H1 (cell line): Measurements from ENCODE around the gene TIAM2. TPM values are rescaled to one million over a fixed set of nuclear protein-coding genes. Genes with fewer than 3 reads are reported as not detected.

Source experiments
- CTCF ChIA-PET: fragments of 300-600 bp; sonication (Branson Sonifier 250); formaldehyde crosslinking; loops from one replicate; lab custom pipeline; 2021; ENCODE audit not compliant: partially characterized antibody; lab: Charles Lee
- POLR2A ChIA-PET: fragments of 300-600 bp; sonication (Branson Sonifier 250); formaldehyde crosslinking; loops from one replicate; lab custom pipeline; 2021; ENCODE audit warnings: inconsistent platforms; ENCODE audit not compliant: partially characterized antibody; lab: Charles Lee
- DNase-seq, 2 experiments: peaks; one replicate each; pipeline versions ENCODE4 v3.0.0 to v3.0.0-alpha.2; 2010 to 2022; ENCODE audit warnings: low spot score in 2 of 2, low read depth in 1 of 2, mixed read lengths in 1 of 2
- FAIRE-seq: peaks from 2 replicates; lab custom pipeline; 2011; peaks lifted over from hg19 to GRCh38; lab: Jason Lieb, UNC
- H2AFZ ChIP-seq: 2 replicates; pipeline ENCODE4 v1.8.1; 2012; ENCODE audit warnings: low read length, inconsistent platforms
- H2AK5ac ChIP-seq: 2 replicates; pipeline ENCODE4 v1.6.1; 2013; ENCODE audit warnings: low read depth, low read length
- H2BK120ac ChIP-seq: replicated peaks from 2 replicates; pipeline ENCODE3; 2013; ENCODE audit warnings: low read depth, low read length, inconsistent platforms
- H2BK12ac ChIP-seq: 2 replicates; pipeline ENCODE4 v1.6.1; 2013; ENCODE audit warnings: low read depth, low read length
- H2BK15ac ChIP-seq: 2 replicates; pipeline ENCODE4 v1.6.1; 2013; ENCODE audit warnings: low read length
- H2BK20ac ChIP-seq: 2 replicates; pipeline ENCODE4 v1.6.1; 2013; ENCODE audit warnings: low read length
- H2BK5ac ChIP-seq: 2 replicates; pipeline ENCODE4 v1.6.1; 2013; ENCODE audit warnings: low read depth, low read length
- H3K14ac ChIP-seq: 2 replicates; pipeline ENCODE4 v1.6.1; 2013; ENCODE audit warnings: inconsistent platforms; ENCODE audit not compliant: insufficient read length
- H3K18ac ChIP-seq: 2 replicates; pipeline ENCODE4 v1.6.1; 2013; ENCODE audit warnings: low read length; ENCODE audit errors: extremely low read depth
- H3K23ac ChIP-seq: 2 replicates; pipeline ENCODE4 v1.6.1; 2013; ENCODE audit warnings: inconsistent platforms; ENCODE audit not compliant: insufficient read length
- H3K23me2 ChIP-seq: 2 replicates; pipeline ENCODE4 v1.6.1; 2013; ENCODE audit warnings: low read depth, low read length
- H3K27ac ChIP-seq: 2 replicates; pipeline ENCODE4 v1.6.1; 2011; ENCODE audit warnings: low read depth, low read length, inconsistent platforms
- H3K27me3 ChIP-seq, 4 experiments: replicated peaks in 1 of 4; 1 replicate in 1 of 4; 2 replicates in 3 of 4; pipeline versions ENCODE4 v1.6.1 to v1.8.1; 2011 to 2013; ENCODE audit warnings: low read length in 3 of 4, mild to moderate bottlenecking in 3 of 4, inconsistent platforms in 2 of 4, mixed read lengths in 2 of 4, moderate library complexity in 1 of 4; ENCODE audit not compliant: control insufficient read depth in 3 of 4, insufficient read depth in 3 of 4; ENCODE audit errors: extremely low read depth in 1 of 4
- H3K36me3 ChIP-seq, 4 experiments: 2 replicates each; pipeline versions ENCODE4 v1.6.1 to v1.8.1; 2011 to 2013; ENCODE audit warnings: mild to moderate bottlenecking in 4 of 4, low read length in 3 of 4, moderate library complexity in 2 of 4, control low read depth in 1 of 4, inconsistent platforms in 1 of 4; ENCODE audit not compliant: insufficient read depth in 4 of 4, control insufficient read depth in 2 of 4
- H3K4ac ChIP-seq: replicated peaks from 2 replicates; pipeline ENCODE3; 2013; ENCODE audit warnings: low read length, low read depth, mixed read lengths, inconsistent platforms; ENCODE audit not compliant: insufficient read length
- H3K4me1 ChIP-seq, 4 experiments: replicated peaks in 1 of 4; 1 replicate in 1 of 4; 2 replicates in 3 of 4; pipeline versions ENCODE4 v1.6.1 to v1.8.1; 2011 to 2013; ENCODE audit warnings: low read length in 3 of 4, inconsistent platforms in 2 of 4, mixed read lengths in 1 of 4; ENCODE audit not compliant: insufficient read depth in 4 of 4, control insufficient read depth in 3 of 4
- H3K4me2 ChIP-seq, 2 experiments: 2 replicates each; pipeline versions ENCODE4 v1.6.1 to v1.8.1; 2011 to 2013; ENCODE audit warnings: low read depth in 2 of 2, low read length in 2 of 2, control low read depth in 1 of 2, inconsistent platforms in 1 of 2, mild to moderate bottlenecking in 1 of 2; ENCODE audit not compliant: insufficient read depth in 1 of 2
- H3K4me3 ChIP-seq, 4 experiments: fragments of 200-600, 300-600 bp in 1 of 4; sonication (generic), shearing (Covaris generic), sonication (Bioruptor Twin) in 1 of 4; 2 replicates each; pipeline versions ENCODE4 v1.5.1 to v1.8.1; 2011 to 2016; ENCODE audit warnings: low read length in 4 of 4, low read depth in 3 of 4, control low read depth in 2 of 4, inconsistent platforms in 2 of 4, mild to moderate bottlenecking in 2 of 4, mixed read lengths in 1 of 4, moderate library complexity in 1 of 4; ENCODE audit not compliant: insufficient read depth in 2 of 4; ENCODE audit errors: extremely low read depth in 1 of 4
- H3K56ac ChIP-seq: replicated peaks from 2 replicates; pipeline ENCODE3; 2013; ENCODE audit warnings: low read depth, mild to moderate bottlenecking, mixed read lengths, low read length, inconsistent platforms; ENCODE audit not compliant: insufficient read length
- H3K79me1 ChIP-seq: 2 replicates; pipeline ENCODE4 v1.6.1; 2013; ENCODE audit warnings: low read depth, low read length, control low read depth
- H3K79me2 ChIP-seq, 2 experiments: 2 replicates each; pipeline versions ENCODE4 v1.6.1 to v1.8.1; 2012 to 2013; ENCODE audit warnings: low read length in 2 of 2, mild to moderate bottlenecking in 2 of 2, inconsistent platforms in 1 of 2; ENCODE audit not compliant: insufficient read depth in 2 of 2, control insufficient read depth in 1 of 2
- H3K9ac ChIP-seq, 4 experiments: replicated peaks in 1 of 4; 1 replicate in 1 of 4; 2 replicates in 3 of 4; pipeline versions ENCODE4 v1.6.1 to v1.8.1; 2011 to 2013; ENCODE audit warnings: low read depth in 3 of 4, low read length in 3 of 4, control low read depth in 2 of 4, mild to moderate bottlenecking in 2 of 4, moderate library complexity in 2 of 4, inconsistent platforms in 1 of 4; ENCODE audit errors: extremely low read depth in 1 of 4
- H3K9me3 ChIP-seq, 2 experiments: 2 replicates each; pipeline versions ENCODE4 v1.6.1 to v1.8.1; 2012 to 2013; ENCODE audit warnings: mild to moderate bottlenecking in 2 of 2, moderate library complexity in 2 of 2, control low read depth in 1 of 2, inconsistent platforms in 1 of 2, low read depth in 1 of 2, low read length in 1 of 2, mixed read lengths in 1 of 2; ENCODE audit not compliant: insufficient read depth in 2 of 2
- H4K20me1 ChIP-seq, 2 experiments: replicated peaks in 1 of 2; 2 replicates each; pipeline versions ENCODE3 to v1.8.1; 2011 to 2013; ENCODE audit warnings: inconsistent platforms in 2 of 2, low read length in 2 of 2, mild to moderate bottlenecking in 1 of 2; ENCODE audit not compliant: insufficient read depth in 2 of 2, control insufficient read depth in 1 of 2
- H4K5ac ChIP-seq: 2 replicates; pipeline ENCODE4 v1.6.1; 2013; ENCODE audit warnings: low read length, low read depth, mixed read lengths, inconsistent platforms; ENCODE audit not compliant: insufficient read length
- H4K8ac ChIP-seq: 2 replicates; pipeline ENCODE4 v1.8.0; 2013; ENCODE audit warnings: mild to moderate bottlenecking, moderate library complexity, low read length, inconsistent platforms; ENCODE audit not compliant: insufficient read depth; ENCODE audit errors: extremely low read depth
- H4K91ac ChIP-seq: replicated peaks from 2 replicates; pipeline ENCODE3; 2013; ENCODE audit warnings: low read length, mixed read lengths, inconsistent platforms; ENCODE audit not compliant: insufficient read length
- ASH2L ChIP-seq: fragments of 200-600, 300-600 bp; sonication (generic); IDR thresholded peaks from one replicate; pipeline ENCODE4 v1.7.1; 2017; ENCODE audit warnings: low read length
- BCL11A ChIP-seq, 2 experiments: IDR thresholded peaks; one replicate each; pipeline ENCODE4 v1.6.1; 2011; ENCODE audit warnings: low read depth in 2 of 2, low read length in 2 of 2, mild to moderate bottlenecking in 2 of 2
- CBX8 ChIP-seq: fragments of 300-800, 300-1000 bp; sonication (generic); IDR thresholded peaks from 2 replicates; pipeline ENCODE4 v1.7.1; 2016; ENCODE audit warnings: low read depth, low read length, borderline replicate concordance
- CHD2 ChIP-seq: IDR thresholded peaks from 2 replicates; pipeline ENCODE4 v1.6.1; 2012; ENCODE audit warnings: low read length, improper control_type of control experiment
- CTBP2 ChIP-seq: IDR thresholded peaks from 2 replicates; pipeline ENCODE4 v1.7.0; 2011; ENCODE audit warnings: borderline replicate concordance, mild to moderate bottlenecking, moderate library complexity, mixed read lengths, low read length; ENCODE audit not compliant: insufficient read depth, insufficient read length
- EZH2 ChIP-seq: fragments of 200-600 bp; sonication (generic); IDR thresholded peaks from 2 replicates; pipeline ENCODE4 v1.7.1; 2012; ENCODE audit warnings: low read depth, mild to moderate bottlenecking, moderate library complexity, low read length, inconsistent platforms; ENCODE audit not compliant: severe bottlenecking
- SP1 ChIP-seq: IDR thresholded peaks from 2 replicates; pipeline ENCODE4 v1.6.1; 2011; ENCODE audit warnings: low read depth, low read length
- ZNF274 ChIP-seq: IDR thresholded peaks from 2 replicates; pipeline ENCODE4 v1.7.0; 2012; ENCODE audit warnings: low read length, borderline replicate concordance; ENCODE audit errors: extremely low read depth
- WGBS, 2 experiments: shearing (Covaris generic) in 1 of 2; methylation state at CpG; one replicate each; pipeline versions ENCODE4 v1.1.6 to v1.1.7; 2013 to 2015; ENCODE audit warnings: low lambda C conversion rate in 2 of 2, mixed read lengths in 2 of 2, inconsistent platforms in 1 of 2, low coverage in 1 of 2, missing lambda C conversion rate in 1 of 2; ENCODE audit not compliant: insufficient replicate concordance in 2 of 2, insufficient coverage in 1 of 2, insufficient read length in 1 of 2; ENCODE audit errors: extremely low coverage in 1 of 2, missing lambda C conversion rate in 1 of 2; 5-methylcytosine and 5-hydroxymethylcytosine counted together
- polyA plus RNA-seq, 7 experiments: library from polyadenylated mRNA; depleted of rRNA in 3 of 7; stranded (reverse) in 5 of 7; unstranded in 2 of 7; fragments of >200 nt in 5 of 7; fragments of 200-250 nt in 2 of 7; gene quantifications; 1 replicate in 5 of 7; 2 replicates in 1 of 7; 4 replicates in 1 of 7; pipeline versions ENCODE4 v1.2.1 to v1.2.3, GENCODE V29; 2011 to 2013; ENCODE audit warnings: missing spikeins in 2 of 7, mixed read lengths in 2 of 7
- total RNA-seq: library from RNA; stranded (reverse); fragmentation: NEBNext Ultra II Directional; extraction: Animal tissue kit (Norgen Biotek cat#: 25700); gene quantifications from 2 replicates; pipeline ENCODE4 v1.2.1, GENCODE V29; 2021
- TF ChIP-seq, protein P1 (sequence below): IDR thresholded peaks from 2 replicates; pipeline ENCODE4 v1.6.1; 2012; ENCODE audit warnings: inconsistent platforms
- TF ChIP-seq, protein P2 (sequence below): IDR thresholded peaks from 2 replicates; pipeline ENCODE4 v1.6.1; 2012; ENCODE audit warnings: inconsistent platforms

Gene TIAM2
- total and polyA plus RNA-seq, 2 of the 8 experiments (the other 6 are each of a cell fraction or from before 2014, with no cell fraction given), result 7.4 to 23.9 TPM

DNA sequence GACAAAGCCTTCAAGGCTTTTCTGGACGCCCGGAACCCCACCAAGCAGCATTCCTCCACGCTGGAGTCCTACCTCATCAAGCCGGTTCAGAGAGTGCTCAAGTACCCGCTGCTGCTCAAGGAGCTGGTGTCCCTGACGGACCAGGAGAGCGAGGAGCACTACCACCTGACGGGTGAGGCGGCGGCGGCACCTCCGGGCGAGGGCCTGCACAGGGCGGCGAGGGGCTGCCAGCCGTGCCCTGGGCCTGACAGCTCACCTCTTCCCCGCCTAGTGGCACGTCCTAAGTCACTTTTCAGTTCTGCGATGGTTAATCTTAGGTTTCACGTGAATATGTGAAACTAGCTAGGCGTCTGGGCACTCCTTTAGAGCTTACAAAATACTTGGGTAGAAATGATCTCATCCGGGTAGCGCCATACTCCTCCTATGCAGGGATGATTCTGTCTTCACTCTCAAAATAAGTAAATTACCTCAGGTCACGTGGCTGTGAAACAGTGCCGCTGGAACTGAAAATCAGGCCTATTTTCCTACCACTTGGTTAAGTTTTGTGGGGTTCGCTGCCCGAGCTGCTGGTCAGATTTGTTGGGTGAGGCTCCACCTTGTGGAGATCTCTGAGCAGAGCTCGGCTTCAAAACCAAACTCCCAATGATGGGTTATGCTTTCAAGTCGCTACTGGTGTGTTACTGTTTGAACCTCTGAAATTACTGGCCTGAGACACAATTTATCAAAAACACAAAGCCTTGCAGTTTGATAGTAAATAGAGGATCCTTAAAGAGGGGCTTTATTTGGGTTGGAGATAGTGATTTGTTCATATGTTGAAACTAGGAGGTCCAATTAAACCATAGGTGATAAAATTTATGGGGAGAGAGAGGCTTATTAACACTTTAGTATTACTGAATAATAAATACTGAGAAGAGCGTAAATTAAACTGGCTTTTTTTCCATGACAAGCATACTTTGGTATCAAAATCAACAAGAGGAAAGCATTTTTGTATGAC, 253.2 kb downstream of the TIAM2 start:
- Histone ChIP-seq H2BK20ac (no peak overlapping the region), H3K4me1 (0 out of 7 replicates have a peak, but pooled peaks cover 0 to 3% (median 0%) of the 10 kb centered on the region in 4 experiments), H3K79me1 (no peaks in the 10 kb centered on the region), H3K9me3 (no peaks in the 10 kb centered on the region), H4K8ac (no peak overlapping the region), H3K27ac (no peak overlapping the region), H3K23ac (no peak overlapping the region), H3K56ac (no peak overlapping the region), H3K9ac (no peak overlapping the region), H4K5ac (no peak overlapping the region), H3K4me2 (no peak overlapping the region), H2BK120ac (no peak overlapping the region), H3K23me2 (no peaks in the 10 kb centered on the region), H4K91ac (no peak overlapping the region), H2BK12ac (no peak overlapping the region), H3K27me3 (no peaks in the 10 kb centered on the region), H2AFZ (no peak overlapping the region), H3K79me2 (no peaks in the 10 kb centered on the region), H4K20me1 (no peaks in the 10 kb centered on the region), H3K4me3 (no peak overlapping the region), H3K18ac (no peak overlapping the region), H2BK15ac (no peak overlapping the region), H2AK5ac (no peak overlapping the region), H3K14ac (no peak overlapping the region), H2BK5ac (no peak overlapping the region), H3K36me3 (peaks cover 4 to 61% (median 20%) of the 10 kb centered on the region in 4 experiments; a peak in 6 of 8 replicates), H3K4ac (no peak overlapping the region)
- 87% methylated on average over 30 of the region's 30 CpGs; no CpG with 5 or more reads in 1 of the 2 experiments for WGBS, 2 experiments
- DNase-seq (peak in 1 of 2 experiments; percentile 67), FAIRE-seq (peak; percentile 71)
- CTCF ChIA-PET, result interaction anchor here (0.5 to 8.9 kb wide), 44 partner anchors 9 to 573 kb away, joined by 3 to 98 read pairs (median 4); no protein-coding TSS in a partner anchor
- POLR2A ChIA-PET, result interaction anchor here (0.9 to 2.4 kb wide), 5 partner anchors 13 to 135 kb away, joined by 3 to 8 read pairs (median 3); no protein-coding TSS in a partner anchor
- peak; percentile 30 for TF ChIP-seq ASH2L
- TF ChIP-seq, protein P1, sequence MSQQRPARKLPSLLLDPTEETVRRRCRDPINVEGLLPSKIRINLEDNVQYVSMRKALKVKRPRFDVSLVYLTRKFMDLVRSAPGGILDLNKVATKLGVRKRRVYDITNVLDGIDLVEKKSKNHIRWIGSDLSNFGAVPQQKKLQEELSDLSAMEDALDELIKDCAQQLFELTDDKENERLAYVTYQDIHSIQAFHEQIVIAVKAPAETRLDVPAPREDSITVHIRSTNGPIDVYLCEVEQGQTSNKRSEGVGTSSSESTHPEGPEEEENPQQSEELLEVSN, result 0 out of 2 replicates have a peak, but pooled peaks have one; percentile 16
- no peak for TF ChIP-seq CTBP2
- TF ChIP-seq CHD2, result no peak
- no peak for TF ChIP-seq ZNF274
- no peak for TF ChIP-seq BCL11A (IDR thresholded peaks at IDR 0.05; ENCODE audit: low read depth in 2 of 2, low read length in 2 of 2)
- 0 out of 2 replicates have a peak, but pooled peaks have one; percentile 11 for TF ChIP-seq SP1
- TF ChIP-seq, protein P2, sequence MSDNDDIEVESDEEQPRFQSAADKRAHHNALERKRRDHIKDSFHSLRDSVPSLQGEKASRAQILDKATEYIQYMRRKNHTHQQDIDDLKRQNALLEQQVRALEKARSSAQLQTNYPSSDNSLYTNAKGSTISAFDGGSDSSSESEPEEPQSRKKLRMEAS, result peak; percentile 27; the same call in 1 of the 2 replicates
- TF ChIP-seq CBX8, result no peak
- no peak for TF ChIP-seq EZH2
